Frontal cortex (tissue), 4 donors: Measurements from ENCODE around the gene STXBP4. TPM values are rescaled to one million over a fixed set of nuclear protein-coding genes. Genes with fewer than 3 reads are reported as not detected.
A peak's percentile ranks its signal among the peaks of the same experiment; 100 is the strongest.

Experiments
- DNase-seq, 2 donors: peaks; one replicate each; pipeline ENCODE4 v3.0.0; 2012; ENCODE audit warnings: low spot score in 2 of 2
- FAIRE-seq: peaks from 2 replicates; lab custom pipeline; 2012; peaks lifted over from hg19 to GRCh38; lab: Jason Lieb, UNC
- total RNA-seq: library from RNA; depleted of rRNA; stranded (reverse); fragments of >200 nt; gene quantifications from one replicate; pipeline ENCODE4 v1.2.3, GENCODE V29; 2014
- donor health status: control.
- donor health status: control.
- donor health status: control.

STXBP4 gene
- total RNA-seq, 1 donor from 2014 or later: 26.1 TPM

DNA sequence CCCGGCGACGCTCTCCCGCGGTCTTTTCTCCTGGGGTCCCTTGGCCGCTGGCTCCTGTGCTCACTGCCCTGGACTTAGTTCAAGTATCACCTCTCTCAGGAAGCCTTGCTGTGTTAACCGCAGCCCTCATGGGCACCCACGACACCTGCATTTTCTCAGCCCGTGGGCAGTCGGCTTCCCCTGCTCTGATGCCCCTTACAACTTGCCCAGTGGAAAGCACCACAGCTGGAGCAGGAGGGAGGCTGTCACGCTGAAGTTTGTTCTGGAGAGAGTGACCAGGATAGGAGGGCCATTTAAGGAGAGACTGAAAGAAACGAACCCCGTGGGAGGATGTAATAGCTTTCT, 395 bp downstream of the STXBP4 start:
- peak; percentile 6 to 11 for DNase-seq
- FAIRE-seq: no peak

DNA sequence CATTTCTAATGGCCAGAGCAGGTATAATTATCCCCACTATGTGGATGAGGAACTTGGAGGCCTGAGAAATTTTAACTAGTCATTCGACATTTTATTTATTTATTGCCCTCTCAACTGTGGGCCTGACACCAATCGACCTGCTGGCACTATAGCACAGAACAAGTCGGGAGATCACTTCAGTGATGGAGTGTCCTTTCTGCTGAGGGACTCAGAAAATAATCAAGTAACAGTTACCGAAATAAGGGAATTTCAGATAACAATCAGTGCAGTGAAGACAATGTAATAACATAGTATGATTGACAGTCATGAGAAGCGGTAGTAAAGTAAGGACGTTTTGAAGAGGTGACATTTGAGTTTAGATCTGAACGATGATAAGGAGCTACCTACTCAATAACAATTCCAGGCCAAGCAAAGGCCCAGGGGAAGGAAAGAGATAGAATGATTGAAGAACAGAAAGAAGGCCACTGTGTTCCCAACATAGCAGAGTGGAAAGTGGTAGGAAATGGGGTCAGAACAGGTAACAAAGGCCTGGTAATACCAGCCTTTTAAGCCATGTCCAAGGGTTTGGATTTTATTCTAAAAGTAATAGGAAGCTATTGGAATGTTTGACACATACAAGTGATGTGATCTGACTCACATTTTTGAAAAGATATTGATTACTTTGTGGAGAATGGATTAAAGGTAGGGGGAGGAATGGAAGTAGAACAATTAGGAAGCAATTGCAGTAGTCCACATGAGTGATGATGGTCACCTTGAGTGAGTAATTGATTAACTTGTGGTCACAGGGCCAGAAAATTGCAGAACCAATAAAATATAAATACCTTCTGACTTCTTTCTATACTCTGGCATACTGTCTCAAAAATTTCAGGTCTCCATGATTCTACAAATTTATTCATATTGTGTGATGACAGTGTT, 1.4 kb downstream of the STXBP4 start:
- no peak for DNase-seq
- no peak for FAIRE-seq

DNA sequence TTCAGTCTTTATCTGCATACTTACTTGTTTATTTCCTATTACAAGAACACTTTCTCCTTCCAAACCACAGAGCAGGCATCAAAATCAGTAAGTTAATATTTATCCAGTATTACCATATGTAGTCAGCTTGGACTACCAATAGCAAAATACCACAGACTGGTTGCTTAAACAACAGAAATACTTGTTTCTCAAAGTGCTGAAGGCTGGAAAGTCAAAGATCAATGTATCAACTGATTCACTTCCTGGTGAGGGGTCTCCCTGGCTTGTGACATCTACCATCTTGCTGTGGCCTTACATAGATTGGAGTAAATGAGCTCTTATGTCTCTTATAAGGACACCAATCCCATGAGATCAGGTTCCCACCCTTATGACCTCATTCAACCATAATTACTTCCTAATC, 2.6 kb downstream of the STXBP4 start:
- FAIRE-seq (no peak), DNase-seq (no peak)

DNA sequence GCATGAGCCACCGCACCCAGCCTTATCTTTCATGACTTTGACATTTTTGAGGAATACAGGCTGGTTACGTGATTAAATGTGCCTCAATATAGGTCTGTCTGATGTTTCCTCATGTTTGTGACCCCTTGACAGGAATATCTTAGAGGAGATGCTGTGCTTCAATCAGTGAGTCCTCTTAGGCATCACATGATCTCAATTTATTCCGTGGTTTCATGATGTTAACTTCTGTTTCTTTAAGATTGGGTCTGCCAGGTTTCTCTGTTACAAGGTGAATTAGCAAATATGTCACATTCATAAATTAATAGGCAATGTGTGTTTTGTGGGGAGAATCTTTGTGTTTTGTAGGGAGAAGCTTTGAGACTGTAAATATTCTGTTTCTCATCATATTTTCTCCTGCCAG, 3.3 kb downstream of the STXBP4 start:
- FAIRE-seq (no peak), DNase-seq (no peak)

DNA sequence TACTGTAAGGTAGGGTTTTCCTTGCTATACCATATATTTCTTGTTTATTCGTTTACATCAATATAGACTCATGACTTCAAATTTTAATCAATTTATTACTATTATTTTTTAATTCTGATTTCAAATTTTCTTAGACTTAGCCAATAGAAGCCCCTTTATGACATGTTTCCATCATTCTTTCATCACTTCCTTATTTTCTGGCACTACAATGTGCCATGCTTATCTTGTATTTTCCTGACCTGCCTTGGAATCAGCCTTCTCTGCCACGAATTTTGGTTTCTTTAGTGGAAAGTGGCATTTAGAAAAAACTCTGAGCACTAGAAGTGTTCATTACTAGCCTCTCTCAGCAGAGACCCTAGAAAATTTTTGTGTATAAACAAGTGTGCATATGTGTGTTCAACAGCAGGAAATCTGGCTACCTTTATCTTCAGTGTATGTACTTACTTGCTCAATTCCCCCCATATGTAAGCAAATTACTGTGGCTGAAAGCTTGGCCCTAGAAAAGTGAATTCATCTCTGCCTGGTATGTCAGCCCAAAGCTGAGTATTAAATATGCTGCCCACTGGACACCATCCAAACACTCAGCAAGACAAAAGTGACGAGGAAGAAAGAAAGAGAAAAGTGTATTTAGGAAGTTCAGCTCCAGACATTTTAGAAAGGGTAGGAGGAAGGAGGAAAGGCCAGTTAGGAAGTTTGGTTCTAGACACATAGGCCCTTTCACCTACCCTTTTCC, 4.0 kb downstream of the STXBP4 start:
- FAIRE-seq (no peak), DNase-seq (no peak)

DNA sequence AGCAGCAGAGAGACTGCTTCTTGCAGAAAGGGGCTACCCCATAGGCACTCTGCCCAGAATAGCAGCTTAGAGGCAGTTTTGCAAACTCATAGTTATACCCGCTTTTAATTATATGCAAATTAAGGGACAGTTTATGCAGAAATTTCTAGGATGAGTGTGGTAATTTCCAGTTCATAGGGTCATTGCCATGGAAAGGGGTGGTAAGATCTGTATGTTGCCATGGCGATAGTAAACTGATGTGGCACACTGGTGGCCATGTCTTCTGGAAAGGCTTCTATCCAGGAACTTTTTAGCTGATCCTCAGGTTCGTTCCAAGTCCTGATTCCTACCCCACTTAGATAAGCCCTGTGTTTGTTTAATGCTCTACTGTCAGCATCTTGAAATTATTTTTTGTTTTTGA, 6.2 kb downstream of the STXBP4 start:
- FAIRE-seq (no peak), DNase-seq (no peak)

DNA sequence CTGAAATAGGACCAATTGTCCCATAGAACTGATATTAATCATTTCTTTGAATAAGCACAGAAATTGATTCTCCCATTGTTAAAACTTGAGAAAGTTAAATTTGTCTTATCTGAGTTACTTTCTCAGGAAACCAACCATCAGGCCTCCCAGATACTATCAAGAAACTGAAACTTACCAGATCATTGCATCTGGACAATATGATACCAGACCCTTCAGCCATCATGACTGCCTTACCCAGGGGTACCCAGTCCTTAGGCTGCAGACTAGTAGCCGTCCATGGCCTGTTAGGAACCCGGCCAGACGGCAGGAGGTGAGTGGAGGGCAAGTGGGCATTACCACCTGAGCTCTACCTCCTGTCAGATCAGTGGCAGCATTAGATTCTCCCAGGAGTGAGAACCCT, 7.8 kb downstream of the STXBP4 start:
- no peak for FAIRE-seq

DNA sequence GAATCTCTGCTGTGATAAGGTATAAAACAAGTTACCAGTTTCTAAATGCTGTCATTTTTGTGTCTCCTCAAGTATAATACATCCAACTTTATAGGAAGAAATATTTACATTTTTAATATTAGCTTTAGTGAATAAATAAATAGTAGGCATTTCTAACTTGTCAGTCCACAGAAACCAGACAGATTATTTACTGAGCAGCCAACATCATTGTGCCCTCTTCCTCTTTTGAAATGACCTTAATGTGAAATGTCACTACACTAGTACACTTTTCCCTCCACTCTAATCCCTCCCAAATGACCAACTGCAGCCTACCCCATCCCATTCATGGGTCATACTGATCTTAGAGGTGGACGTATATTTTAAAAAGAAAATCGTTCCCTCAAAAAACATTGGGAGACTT, 9.2 kb downstream of the STXBP4 start:
- DNase-seq (no peak), FAIRE-seq (no peak)

More for the DNA sequence above, 7.8 kb downstream of the STXBP4 start:
- no peak for DNase-seq

DNA sequence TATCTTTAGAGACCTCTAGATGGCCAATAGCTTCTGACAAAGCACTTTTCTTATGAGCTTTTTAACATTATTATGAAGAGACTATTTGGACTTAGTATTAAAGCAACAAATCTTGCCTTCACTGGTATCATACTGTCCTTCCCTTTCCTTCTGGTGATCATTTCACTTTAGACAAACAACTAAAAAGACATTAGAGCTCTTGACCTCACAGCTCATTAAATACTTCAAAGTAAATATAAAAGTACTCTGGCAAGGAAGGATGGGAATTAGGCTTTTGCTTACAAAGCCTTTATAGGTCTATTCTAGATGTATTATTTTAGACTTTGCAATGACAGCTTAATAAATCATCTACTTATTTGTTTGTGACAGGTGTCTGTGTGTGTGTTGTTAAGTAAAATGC, 11.1 kb downstream of the STXBP4 start:
- no peak for DNase-seq
- no peak for FAIRE-seq

DNA sequence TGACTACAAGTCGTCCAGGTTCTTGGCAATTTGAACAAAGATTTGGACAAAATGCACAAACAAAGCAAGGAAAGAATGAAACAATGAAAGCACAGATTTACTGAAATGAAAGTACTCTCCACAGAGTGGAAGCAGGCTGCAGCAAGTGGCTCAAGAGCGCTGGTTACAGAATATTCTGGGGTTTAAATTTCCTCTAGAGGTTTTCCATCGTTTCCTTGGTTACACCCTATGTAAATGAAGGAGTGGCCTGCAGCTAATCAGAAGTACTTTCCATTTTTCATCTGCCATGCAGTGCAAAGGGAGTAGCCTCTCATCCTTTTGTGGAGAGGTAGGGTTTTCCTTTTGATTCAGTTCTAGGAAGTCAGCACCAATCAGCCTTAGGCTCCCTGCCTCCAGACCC, 11.8 kb downstream of the STXBP4 start:
- no peak for DNase-seq
- no peak for FAIRE-seq

DNA sequence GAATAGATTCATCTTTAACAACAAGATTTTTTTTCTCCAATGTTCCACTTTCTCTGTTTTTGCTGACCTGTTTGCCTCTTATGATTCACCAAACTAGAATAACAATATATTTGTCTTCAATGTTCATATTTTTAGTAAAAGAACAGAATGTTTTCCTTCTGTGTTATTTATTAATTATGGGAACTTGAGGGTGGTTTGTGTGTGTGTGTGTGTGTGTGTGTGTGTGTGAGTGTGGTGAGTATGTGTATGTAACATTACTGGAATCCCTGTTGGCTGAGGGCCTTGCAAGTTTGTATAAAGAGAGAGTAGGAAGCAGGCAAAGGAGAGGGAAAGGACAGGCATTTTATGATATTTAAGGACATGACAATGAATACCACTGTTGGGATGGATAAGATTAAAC, 13.8 kb downstream of the STXBP4 start:
- no peak for DNase-seq
- FAIRE-seq: peak; percentile 68

DNA sequence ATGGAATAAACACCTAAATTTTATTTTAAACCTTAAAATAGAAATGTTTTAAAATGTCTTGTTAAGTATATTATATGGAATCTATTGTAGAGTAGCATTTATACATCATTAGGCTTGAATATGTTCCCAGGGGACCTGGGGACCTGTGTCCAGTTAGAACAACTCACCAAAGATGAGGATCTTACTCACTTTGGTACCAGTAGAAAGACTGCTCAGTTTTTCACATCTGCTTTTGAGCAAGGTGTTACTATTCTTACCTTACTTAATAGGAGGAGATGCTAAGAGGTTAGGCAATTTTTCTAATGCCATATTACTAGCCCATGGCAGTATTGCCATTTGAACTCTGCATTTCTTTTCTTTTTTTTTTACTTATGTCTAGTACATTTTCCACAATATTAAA, 14.7 kb downstream of the STXBP4 start:
- no peak for FAIRE-seq
- no peak for DNase-seq

DNA sequence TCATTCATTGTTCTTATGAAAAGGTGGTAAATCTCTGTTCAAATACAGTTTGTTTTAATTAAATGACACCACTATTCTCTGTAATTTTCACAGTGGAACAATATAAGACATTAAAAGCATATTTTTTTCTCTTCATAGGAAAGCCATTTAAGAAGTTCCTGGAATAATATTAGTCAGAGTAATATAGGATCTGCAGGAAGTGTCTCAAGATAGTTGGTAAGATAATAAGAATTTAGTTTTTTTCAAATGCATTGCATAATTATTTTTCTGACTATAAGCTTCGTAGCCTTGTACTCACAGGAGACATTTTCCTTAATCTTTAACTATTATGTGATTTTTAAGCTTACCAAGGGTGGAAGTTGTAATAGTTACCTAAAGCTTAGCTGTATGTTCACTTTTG, 16.9 kb downstream of the STXBP4 start:
- FAIRE-seq (no peak), DNase-seq (no peak)

DNA sequence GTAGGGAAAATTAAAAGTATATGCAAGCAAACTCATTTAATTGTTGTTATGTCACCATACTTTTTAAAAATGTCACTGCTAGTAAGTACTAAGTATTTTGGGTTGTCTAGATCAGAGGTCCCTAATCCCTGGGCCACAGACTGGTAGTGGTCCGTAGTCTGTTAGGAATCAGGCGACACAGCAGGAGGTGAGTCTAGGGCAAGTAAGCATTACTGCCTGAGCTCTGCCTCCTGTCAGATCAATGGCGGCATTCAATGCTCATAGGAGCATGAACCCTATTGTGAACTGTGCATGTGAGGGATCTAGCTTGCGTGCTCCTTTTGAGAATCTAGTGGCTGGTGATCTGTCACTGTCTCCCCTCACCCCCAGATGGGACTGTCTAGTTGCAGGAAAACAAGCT, 21.6 kb downstream of the STXBP4 start:
- DNase-seq (no peak), FAIRE-seq (no peak)

DNA sequence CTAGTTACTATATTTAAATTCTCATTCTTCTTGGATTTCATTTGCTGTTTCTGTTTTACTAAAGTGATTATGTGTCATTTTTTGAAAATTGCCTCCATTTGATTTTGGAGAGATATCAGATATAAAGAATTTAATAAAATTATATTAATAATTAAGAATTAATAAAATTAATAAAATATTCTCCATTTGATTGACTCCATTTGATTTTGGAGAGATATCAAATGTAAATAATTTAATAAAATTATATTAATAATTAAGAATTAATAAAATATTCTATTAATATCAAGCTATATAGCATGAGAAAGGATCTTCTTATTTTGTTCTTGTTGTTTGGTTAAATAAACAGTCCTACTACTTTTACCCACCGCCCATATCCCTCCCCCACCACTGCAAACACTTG, 23.0 kb downstream of the STXBP4 start:
- DNase-seq: no peak
- peak; percentile 88 for FAIRE-seq

DNA sequence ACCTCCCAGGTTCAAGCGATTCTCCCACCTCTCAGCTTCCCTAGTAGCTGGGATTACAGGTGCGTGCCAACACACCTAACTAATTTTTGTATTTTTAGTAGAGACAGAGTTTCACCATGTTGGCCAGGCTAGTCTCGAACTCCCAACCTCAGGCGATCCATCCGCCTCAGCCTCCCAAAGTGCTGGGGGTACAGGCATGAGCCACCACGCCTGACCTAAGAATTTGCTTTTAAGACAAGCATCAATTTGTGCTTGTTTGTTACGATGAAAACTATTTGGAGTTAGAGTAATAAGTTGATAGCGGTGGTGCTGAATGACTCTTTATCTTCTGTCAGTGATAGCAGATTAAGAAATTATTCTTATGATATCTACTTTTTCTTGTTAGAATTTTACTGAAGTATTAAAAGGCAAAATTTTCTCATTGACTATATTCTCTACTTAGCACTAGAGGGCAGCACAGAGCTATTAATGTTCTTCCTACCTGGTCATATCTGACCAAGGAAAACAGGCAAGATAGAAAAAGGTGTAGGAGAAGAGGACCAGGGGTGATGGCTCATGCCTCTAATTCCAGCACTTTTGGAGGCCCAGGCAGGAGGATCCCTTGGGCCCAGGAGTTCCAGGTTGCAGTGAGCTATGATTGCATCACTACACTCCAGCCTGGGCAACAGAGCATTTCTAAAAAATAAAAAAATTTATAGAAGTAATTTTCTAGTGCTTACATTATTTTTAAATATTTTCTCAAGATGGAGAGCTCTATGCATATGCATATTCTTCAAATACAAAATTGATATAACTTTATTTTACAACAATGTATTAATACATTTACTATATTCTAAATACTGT, 24.5 kb downstream of the STXBP4 start:
- DNase-seq (peak in 1 of 2 donors; percentile 11), FAIRE-seq (peak; percentile 77)

DNA sequence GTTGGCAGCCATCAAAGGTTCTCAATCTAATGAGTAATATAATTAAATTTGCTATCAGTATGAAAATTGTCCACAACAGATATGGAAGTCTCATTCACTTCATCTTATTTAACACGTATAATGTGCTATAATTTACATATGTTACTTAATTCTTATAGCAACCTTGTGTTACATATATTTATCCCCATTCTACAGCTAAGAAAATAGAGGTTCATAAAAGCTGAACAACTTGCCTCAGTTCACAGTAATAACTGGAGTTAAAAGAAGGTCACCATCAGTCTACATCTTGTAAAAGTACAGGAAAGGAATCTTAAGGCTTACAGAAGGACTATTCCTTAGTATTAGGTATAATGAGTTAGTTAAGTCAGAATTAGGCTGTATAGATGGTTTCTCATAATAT, 27.9 kb downstream of the STXBP4 start:
- FAIRE-seq (no peak), DNase-seq (no peak)

DNA sequence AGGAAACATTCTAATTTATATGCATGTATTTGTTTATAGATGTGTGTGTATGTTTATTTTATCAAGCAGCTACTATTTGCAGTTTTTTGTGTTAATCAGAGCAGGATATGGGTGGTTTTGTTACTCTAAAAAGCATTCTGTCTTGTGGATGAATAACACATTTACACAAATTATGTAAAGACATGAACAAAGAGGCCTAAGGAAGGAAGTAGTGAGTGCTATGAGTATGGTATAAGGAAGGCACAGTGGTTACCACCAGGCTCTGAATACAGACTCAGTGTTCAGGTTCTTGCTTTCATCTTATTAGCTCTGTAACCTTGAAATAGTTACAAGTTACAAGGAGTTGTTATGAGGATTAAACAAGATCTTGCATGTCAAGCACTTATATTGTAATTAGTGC, 33.9 kb downstream of the STXBP4 start:
- FAIRE-seq: no peak
- DNase-seq: no peak

DNA sequence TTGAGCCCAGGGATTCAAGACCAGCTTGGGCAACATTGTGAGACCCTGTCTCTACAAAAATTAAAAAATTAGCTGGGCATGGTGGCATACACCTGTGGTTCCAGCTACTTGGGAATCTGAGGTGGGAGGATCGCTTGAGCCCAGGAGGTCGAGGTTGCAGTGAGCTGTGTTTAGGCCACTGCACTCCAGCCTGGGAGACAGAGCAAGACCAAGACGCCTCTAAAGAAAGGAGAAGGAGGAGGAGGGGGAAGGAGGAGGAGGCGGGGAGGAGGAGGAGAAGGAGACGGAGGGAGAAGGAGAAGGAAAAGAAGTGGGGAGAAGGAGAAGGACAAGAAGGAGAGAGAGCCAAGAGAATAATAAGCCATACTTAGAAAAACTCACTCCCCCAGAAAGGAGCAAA, 35.9 kb downstream of the STXBP4 start:
- FAIRE-seq (no peak), DNase-seq (no peak)

DNA sequence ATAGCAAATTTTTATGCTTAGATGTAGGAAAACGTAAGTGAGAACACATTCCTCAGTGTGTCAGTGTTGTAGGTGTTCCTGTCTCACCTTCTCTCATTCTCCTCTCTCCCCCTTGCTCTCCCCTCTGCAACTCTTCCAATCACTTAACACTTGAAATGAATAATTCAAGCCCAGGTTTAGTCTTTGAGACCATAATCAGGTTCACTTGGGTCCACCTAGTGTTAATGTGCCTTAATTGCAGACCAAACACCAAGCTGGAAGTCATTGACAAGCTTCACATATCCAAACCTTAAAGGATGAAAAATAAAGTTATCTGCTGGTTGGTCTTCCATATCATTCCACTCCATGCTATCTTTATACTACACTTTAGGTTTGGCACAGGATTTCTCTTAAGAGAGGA, 37.0 kb downstream of the STXBP4 start:
- FAIRE-seq (no peak), DNase-seq (no peak)

DNA sequence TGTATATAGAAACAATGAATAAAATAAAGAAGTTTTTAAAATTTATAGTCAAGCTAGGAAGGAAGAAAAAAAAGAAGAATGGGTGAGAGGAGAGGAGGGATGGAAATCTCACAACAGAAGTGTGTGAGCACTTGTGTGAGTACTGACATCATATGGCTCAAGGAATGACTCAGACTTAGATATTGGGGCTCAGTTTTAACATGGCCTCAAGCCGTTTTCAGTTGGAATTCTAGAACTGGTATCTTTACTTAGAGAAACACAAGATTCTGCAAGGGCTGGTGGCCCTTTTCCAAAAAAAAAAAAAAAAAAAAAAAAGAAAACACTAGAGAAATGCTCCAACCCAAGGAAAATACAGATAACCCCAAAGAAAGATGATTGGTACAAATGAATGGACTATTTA, 55.1 kb downstream of the STXBP4 start:
- FAIRE-seq (no peak), DNase-seq (no peak)
